ENCODE data around the gene KRT5. TPM values are rescaled to one million over a fixed set of nuclear protein-coding genes. Genes with fewer than 3 reads are reported as not detected.

The KRT5 gene
- total RNA-seq, 1 donor, result not detected

Other genes starting within 250 kb of the KRT5 start
- under 0.01 TPM for gene KRT86, start 245.7 kb downstream of the KRT5 start, total RNA-seq
- 2.7 TPM for gene KRT81, start 228.9 kb downstream of the KRT5 start, total RNA-seq
- not detected for gene KRT83, start 199.0 kb downstream of the KRT5 start, total RNA-seq
- gene KRT85, start 152.9 kb downstream of the KRT5 start, total RNA-seq, result not detected
- gene KRT84, start 134.7 kb downstream of the KRT5 start, total RNA-seq, result not detected
- not detected for gene KRT82, start 114.1 kb downstream of the KRT5 start, total RNA-seq
- not detected for gene KRT75, start 86.0 kb downstream of the KRT5 start, total RNA-seq
- not detected for gene KRT6B, start 68.2 kb downstream of the KRT5 start, total RNA-seq
- not detected for gene KRT6C, start 46.6 kb downstream of the KRT5 start, total RNA-seq
- gene KRT6A, start 27.1 kb downstream of the KRT5 start, total RNA-seq, result not detected
- not detected for gene KRT71, start 32.8 kb upstream of the KRT5 start, total RNA-seq
- not detected for gene KRT74, start 53.4 kb upstream of the KRT5 start, total RNA-seq
- gene KRT72, start 81.1 kb upstream of the KRT5 start, total RNA-seq, result under 0.01 TPM
- 0.27 TPM for gene KRT73, start 98.2 kb upstream of the KRT5 start, total RNA-seq
- not detected for gene KRT2, start 131.8 kb upstream of the KRT5 start, total RNA-seq
- gene KRT1, start 160.0 kb upstream of the KRT5 start, total RNA-seq, result 1.1 TPM
- not detected for gene KRT77, start 183.1 kb upstream of the KRT5 start, total RNA-seq